HT-29 (cell line): Measurements from ENCODE around the gene GALNT12. TPM values are rescaled to one million over a fixed set of nuclear protein-coding genes. Genes with fewer than 3 reads are reported as not detected.

Experiments used
- DNase-seq: peaks from one replicate; pipeline ENCODE4 v3.0.0-alpha.2; 2015; ENCODE audit warnings: low spot score
- total RNA-seq: library from RNA; depleted of rRNA; stranded (reverse); fragments of >200 nt; shearing (Covaris generic); gene quantifications from 2 replicates; pipeline ENCODE4 v1.2.3, GENCODE V29; 2014; rRNA removed

Gene GALNT12
- total RNA-seq: 39.1 and 53.2 TPM in 2 replicates

GRCh38 chr9:98807070-98807813 is at the start of gene GALNT12:
Gene GALNT12 (plus strand): TSS chr9:98807670. CDS start chr9:98807699, 29 bp downstream.
- DNase-seq: peak; percentile 54

DNA sequence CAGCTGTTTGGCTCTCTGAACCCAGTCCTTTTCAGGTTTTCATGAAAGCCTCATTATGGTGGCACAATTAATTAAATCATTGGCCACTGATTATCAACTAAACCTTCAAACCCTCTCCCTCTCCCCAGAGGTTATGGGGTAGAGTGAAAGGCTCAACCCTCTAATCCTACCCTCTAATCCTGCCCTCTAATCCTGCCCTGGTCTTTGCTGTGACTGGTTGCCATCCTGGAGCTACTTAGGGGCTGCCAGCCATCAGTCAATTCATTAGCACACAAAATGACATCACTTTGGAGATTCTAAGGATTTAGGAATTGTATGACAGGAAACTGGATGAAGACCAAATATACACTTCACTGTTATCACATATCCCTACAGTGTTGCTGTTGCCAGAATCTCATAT is 47.2 kb upstream of the GALNT12 start:
- no peak for DNase-seq

DNA sequence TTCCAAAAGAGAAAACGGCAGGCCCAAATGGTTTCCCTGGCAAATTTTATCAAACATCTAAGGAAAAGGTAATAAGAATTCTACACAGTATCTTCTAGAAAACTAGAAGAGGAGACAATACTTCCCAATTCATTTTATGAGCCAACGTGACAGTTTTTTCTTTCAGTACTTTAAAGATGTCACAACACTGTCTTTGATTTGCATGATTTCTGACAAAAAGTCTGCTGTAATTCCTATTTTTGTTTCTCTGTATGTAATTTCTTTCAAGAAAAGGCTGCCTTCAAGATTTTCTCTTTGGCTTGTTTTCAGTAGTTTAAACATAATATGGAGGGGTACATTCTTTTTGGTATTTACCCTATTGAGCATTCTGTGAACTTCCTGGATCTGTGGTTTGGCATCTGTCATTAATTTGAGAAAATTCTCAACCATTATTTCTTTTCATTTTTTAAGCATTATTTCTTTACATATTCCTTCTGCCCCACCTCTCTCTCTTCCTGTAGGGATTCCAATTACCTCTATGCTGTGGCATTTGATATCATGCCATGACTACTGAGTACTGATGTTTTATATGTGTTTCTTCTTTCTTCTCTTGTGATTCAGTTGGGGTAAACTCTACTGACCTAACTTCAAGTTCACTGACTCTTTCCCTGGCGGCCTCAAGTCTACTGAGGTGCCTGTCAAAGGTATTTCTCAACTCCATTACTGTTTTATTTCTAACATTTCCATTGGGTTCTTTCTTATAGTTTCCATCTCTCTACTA is 43.3 kb upstream of the GALNT12 start:
- DNase-seq: no peak

- DNase-seq: no peak
These were observed 42.2 kb upstream of the GALNT12 start for GRCh38 chr9:98765256-98765655.

- DNase-seq: no peak
These were observed 40.9 kb upstream of the GALNT12 start for GRCh38 chr9:98766586-98766985.

DNA sequence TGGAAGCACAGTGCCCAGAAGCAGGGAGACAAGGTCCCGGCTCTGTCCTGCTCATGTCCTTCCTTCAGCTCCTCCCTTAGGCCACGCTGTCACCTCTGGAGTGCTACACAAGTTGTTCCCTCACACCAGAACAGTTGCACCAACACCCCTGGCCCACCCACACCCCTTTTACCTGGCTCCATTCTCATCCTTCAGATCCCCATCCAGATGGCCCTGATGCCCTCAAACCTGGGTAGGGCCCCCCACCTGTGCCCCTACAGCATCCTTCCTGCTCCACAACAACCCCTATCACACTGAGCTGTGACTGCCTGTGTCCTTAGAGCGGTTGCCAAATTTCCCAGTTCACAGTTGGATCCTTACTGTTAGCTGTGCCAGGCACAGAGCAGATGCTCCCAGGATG is 40.3 kb upstream of the GALNT12 start:
- no peak for DNase-seq

DNA sequence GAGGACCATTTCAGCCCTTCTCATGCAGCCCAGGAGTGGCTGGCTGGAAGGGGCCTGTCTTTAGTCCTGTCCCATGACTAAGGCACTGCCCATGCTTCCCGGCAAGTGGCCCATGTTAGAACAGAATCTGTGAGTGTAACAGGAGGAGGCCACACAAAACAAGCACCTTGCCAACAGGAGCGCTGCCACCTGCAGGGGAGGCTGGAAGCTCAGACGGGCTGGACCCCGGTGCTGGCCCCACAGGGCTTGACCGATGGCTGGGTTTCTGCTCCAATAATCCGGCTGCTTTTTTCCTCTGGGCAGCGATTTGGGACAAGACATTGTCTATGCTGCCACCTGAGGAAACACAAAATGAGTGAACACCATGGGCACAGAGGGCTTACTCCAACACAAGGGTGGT is 39.6 kb upstream of the GALNT12 start:
- DNase-seq: no peak

GRCh38 chr9:98768344-98768743 is 39.1 kb upstream of the GALNT12 start:
- DNase-seq: no peak

GRCh38 chr9:98770717-98771116 is 36.8 kb upstream of the GALNT12 start:
- no peak for DNase-seq

DNA sequence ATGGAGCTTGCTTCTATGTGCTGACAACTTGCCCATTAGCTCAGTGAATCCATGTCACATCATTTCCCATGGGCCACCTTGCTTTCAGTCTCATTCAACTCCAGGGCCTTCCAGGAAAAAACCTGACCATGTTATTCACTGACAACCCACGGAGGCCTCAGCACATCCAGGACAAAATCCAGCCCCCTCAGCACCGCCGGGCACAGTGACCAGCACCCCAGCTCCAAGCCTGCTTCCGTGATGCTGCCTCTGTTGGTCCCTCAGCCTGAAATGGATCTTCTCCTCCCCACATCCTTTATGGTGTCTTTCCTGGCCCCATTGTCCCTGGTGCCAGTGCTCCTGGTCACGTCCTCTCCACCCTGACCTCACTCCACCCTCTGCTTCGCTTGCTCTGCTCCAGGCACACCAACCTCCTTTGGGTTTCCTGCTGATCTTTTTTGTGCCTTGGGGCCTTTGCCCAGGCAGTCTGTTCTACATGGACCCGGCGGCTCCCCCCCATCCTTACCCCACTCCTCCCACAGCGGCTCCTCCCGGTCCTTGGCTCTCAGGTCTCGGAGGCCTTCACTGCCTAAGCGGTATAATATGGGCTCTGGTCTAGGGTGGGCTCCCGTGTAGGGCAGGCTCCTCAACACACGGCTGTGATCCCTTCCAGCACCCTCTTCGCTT is 36.1 kb upstream of the GALNT12 start:
- no peak for DNase-seq

DNA sequence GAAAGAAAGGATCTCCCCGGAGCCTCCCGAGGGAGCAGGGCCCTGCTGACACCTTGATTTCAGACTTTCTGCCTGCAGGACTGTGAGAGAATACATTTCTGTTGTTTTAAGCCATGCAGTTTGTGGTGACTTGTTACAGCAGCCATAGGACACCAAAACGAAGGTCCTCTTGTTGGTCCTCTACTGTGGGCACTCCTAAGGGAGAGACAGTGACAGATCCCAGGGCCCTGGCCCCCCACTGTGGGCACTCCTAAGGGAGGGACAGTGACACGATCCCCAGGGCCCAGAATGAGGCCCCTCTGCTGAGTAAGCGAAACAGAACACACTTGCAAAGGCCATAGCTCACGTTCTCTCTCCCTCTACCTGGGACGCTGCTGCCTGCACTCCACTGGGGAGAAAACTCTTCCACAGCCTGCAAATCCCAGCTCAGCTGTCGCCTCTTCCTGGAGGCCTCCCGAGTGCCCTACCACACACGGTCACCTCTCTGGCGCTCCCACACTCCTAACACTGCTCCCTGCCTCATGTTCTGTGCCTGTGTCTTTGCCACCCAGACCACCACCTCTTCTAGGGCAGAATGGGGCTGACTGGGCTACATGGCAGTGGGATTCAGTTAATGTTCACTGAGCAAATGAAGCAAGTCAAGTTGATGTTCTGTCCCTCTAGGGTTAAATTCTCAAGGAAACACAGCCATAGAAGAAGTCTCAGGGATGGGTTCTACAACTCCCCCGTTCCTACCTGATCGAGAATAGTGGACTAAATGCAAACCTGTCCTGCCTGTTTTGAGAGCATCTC is 34.9 kb upstream of the GALNT12 start:
- DNase-seq: no peak

DNA sequence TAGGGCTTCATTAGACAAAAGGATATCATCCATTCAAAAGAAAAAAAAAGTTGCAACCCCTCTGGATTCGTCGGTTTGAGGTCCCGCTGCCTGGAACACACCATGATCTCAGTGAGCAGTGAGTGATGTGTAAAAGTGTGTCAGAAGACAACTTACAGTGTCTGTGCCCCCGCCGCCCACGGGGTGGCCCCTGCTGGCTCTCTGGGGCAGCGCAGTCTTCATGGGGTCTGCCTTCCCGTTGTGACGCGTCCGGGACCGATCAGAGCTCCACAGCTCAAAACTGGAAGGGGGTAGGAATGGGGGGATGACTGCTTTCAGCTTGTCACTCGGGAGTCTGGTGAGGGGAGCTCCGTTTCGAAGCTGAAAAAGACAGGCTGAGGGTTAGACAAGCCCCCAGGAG is 33.7 kb upstream of the GALNT12 start:
- no peak for DNase-seq

- peak; percentile 39 for DNase-seq
These were observed 32.7 kb upstream of the GALNT12 start for GRCh38 chr9:98774746-98775145.

DNA sequence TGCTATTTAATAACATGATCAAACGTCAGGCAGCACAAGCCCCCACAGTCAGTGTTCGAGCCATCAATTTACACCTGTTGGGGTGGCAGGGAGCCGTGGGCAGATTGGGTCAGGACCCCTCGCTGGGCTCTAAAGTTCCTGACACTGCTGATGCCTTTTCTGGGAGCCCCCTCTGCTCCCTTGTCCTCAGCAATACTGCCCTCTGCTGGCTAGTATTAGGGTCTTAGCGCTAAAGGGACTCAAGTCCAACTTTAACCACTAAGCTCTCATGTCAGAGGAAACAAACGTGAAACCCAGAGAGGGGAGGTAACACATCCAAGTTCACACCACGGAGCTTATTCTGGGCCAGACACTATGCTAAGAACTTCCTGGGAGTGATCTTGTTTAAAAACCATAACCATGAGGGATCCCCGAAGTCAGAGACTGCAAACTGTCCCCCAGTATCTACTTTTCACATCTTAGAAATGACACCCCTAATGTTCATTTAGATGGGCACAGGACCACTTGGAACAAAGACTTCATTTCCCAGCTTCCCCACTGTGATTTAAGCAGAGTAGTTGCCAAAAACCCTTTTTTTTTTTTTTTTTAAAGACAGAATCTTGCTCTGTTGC is 31.5 kb upstream of the GALNT12 start:
- DNase-seq: peak; percentile 65

GRCh38 chr9:98777618-98778017 is 29.9 kb upstream of the GALNT12 start:
- no peak for DNase-seq

DNA sequence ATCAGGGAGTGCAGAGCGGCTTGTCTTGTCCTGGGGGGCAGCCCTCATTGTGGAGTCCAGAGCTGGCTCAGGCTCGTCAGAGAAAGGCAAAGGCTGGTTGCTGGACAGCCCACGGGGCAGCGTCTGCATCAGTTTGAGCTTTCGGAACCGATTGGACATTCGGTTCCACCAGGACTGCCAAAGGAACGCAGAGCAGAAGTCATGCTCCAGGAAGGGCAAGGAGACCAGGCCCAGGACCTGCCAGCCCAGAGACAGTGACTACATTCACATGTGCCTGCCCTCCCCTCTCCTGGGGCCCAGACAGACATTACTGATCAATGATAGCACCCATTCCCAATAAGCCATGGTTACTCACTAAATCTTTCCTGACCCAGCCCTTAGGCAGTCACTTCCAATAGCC is 29.2 kb upstream of the GALNT12 start:
- no peak for DNase-seq

DNA sequence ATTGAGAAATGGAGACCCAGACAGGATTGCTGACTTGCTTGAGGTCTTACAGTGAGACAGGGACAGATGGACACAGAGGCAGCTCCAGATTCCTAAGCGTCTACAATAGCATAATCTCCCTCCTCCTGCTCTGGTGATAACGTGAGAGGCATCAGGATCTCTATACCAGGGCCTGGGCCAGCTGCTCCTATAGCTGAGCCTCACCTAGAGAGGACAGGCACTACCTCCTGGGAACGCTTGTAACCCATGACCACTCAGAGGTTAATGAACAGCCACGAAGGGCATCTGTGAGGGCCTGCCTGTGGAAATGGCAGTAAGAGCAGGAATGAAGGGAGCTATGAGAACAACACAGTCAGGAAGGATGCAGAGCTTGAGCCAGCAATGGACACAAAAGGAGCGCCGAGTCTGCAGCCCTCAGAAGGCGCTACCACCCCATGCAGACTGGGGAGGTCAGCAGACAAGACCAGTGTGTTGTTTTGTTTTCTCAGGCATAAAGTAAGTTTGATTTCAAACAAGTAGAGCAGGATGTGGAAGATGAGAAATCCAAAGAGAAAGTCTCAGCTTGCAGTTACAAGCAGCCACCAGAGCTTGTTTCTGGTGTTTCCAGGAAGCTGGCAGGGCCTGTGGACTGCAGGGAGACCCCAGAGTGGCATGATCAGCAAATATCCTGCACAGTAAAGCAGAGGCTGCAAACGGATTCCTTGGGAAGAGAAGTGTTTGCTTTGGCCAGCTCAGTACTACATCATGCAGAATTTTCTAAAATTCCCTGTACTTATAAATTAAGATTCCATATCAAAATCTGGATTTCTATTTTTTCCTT is 28.5 kb upstream of the GALNT12 start:
- DNase-seq: no peak

DNA sequence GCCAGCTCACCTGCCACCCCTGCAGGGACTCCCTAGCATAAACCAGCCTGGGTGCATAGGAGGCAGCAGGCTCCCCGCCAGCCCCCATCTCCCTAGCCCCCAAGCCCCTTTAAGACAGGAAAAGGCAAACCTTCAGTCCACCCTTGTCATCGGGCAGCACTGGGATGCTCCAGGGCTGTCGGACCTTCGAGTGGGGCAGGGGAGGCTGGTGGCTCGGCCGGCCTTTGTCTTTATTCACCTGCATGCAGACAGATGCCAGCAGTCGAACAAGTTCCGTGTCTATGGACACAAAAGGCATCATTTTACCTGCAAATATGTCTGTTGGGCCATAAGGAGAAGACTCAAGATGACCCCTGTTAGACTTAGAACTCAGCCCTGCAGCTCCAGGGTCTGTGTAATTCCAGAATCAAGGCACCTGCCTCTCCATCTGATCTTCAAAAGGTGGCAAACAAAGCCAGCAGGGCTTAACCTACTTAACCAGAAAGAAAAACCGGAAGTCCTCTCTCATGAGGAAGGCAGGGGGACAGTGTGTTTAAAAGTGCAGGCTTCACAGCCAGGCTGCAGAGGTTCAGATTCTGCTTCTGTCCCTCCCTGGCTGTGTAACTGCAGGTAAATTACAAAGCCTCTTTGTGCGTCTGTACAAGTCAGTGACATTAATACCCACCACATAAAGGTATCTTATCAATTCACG is 27.3 kb upstream of the GALNT12 start:
- no peak for DNase-seq

GRCh38 chr9:98781588-98782383 is 25.7 kb upstream of the GALNT12 start:
- peak; percentile 72 for DNase-seq
